GM12878 (cell line): ENCODE data around the gene IL3.

ENCODE experiments used
- CBX3 ChIP-seq: fragments of 200-600 bp; sonication (generic); IDR thresholded peaks from 2 replicates; pipeline ENCODE4 v1.6.1; 2016; ENCODE audit warnings: low read depth, borderline replicate concordance
- CREB1 ChIP-seq: IDR thresholded peaks from 2 replicates; pipeline ENCODE4 v1.6.1; 2012; ENCODE audit warnings: low read depth, mild to moderate bottlenecking, inconsistent platforms
- EP300 ChIP-seq, 2 experiments: fragments of 150-350 bp in 1 of 2; IDR thresholded peaks; 2 replicates each; pipeline ENCODE4 v1.6.1; 2011 to 2012; ENCODE audit warnings: low read depth in 2 of 2, low read length in 2 of 2, borderline replicate concordance in 1 of 2, improper control_type of control experiment in 1 of 2, inconsistent platforms in 1 of 2; ENCODE audit not compliant: control insufficient read depth in 1 of 2
- EZH2 ChIP-seq: IDR thresholded peaks from 2 replicates; pipeline ENCODE4 v1.6.1; 2012; ENCODE audit warnings: low read depth, mild to moderate bottlenecking, control low read depth, inconsistent platforms, low read length, borderline replicate concordance; ENCODE audit not compliant: control insufficient read depth
- HDGF ChIP-seq: fragments of 450-650 bp; IDR thresholded peaks from 2 replicates; pipeline ENCODE4 v1.6.1; 2016; ENCODE audit warnings: antibody characterized with exemption
- JUNB ChIP-seq: IDR thresholded peaks from 2 replicates; pipeline ENCODE4 v1.6.1; 2016; ENCODE audit warnings: antibody characterized with exemption, mild to moderate bottlenecking
- POLR2A ChIP-seq: IDR thresholded peaks from 2 replicates; pipeline ENCODE4 v1.6.1; 2011; ENCODE audit warnings: low read depth, mild to moderate bottlenecking, low read length
- POLR2AphosphoS2 ChIP-seq: IDR thresholded peaks from 2 replicates; pipeline ENCODE4 v1.6.1; 2011; ENCODE audit warnings: low read depth, mild to moderate bottlenecking, low read length, improper control_type of control experiment, moderate library complexity
- SIN3A ChIP-seq: IDR thresholded peaks from 2 replicates; pipeline ENCODE4 v1.6.1; 2012; ENCODE audit warnings: low read depth, low read length, improper control_type of control experiment
- SUZ12 ChIP-seq: fragments of 200-600 bp; sonication (generic); IDR thresholded peaks from one replicate; pipeline ENCODE4 v1.6.1; 2018; ENCODE audit warnings: antibody characterized with exemption, mild to moderate bottlenecking; ENCODE audit not compliant: unreplicated experiment
- TAF1 ChIP-seq: IDR thresholded peaks from 2 replicates; pipeline ENCODE4 v1.6.1; 2011; ENCODE audit warnings: mild to moderate bottlenecking, low read depth, low read length, borderline replicate concordance
- TF ChIP-seq, protein P1 (sequence below): fragments of 450-650 bp; IDR thresholded peaks from 2 replicates; pipeline ENCODE4 v1.6.1; 2018; ENCODE audit warnings: borderline replicate concordance, mild to moderate bottlenecking; ENCODE audit not compliant: partially characterized antibody
- TF ChIP-seq, protein P2 (sequence below): IDR thresholded peaks from 2 replicates; pipeline ENCODE4 v1.6.1; 2012; ENCODE audit warnings: low read depth, low read length, improper control_type of control experiment
- TF ChIP-seq, protein P3 (sequence below), 3 experiments: IDR thresholded peaks in 2 of 3; conservative IDR thresholded peaks in 1 of 3; 2 replicates each; pipeline ENCODE4 v1.5.1; 2011; ENCODE audit warnings: low read depth in 3 of 3, low read length in 3 of 3, mild to moderate bottlenecking in 3 of 3, control low read depth in 2 of 3, moderate library complexity in 2 of 3, inconsistent platforms in 1 of 3, mixed read lengths in 1 of 3; ENCODE audit not compliant: control insufficient read depth in 2 of 3, insufficient read depth in 1 of 3; ENCODE audit errors: extremely low read depth in 1 of 3

DNA sequence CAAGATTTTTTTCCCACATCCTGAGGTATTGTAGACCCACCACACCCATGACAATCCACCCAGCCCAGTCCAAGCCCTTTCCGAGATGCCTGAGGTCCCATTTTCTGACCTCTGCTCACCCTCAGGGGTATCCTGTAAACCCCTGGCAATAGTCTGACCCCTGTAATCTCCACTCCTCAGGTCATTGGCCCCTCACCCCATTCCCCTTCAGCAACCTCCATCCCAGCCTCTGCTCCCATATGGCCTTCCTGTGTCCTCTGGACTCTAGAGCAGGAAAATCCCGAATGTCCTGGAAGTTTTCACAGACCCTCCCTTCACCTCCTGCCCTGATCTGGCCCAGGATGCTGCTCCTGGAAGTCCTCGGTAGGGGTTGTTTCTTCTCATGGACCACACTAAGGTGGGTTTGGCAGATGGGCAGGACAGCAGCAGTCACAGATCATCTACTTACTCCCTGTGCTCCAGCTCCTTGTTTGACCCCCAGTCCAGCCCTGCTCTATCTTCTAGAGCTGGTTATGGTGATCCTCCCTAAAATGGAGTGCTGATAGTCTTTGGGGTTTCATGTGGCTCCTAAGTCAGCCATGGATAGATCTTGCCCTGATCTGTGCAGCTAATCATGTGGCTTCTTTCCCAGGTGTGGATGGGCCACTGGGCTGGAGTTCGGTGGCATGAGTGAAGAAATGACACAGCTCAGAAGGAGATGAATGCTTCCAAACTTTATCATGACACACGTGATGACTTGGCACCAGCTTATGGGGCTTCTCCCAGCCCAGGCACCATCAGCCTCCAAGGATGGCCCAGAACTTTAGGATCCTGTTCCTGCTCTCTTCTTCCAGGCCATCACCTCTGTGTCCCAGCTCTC is 37.0 kb upstream of the IL3 start:
- TF ChIP-seq, protein P1, sequence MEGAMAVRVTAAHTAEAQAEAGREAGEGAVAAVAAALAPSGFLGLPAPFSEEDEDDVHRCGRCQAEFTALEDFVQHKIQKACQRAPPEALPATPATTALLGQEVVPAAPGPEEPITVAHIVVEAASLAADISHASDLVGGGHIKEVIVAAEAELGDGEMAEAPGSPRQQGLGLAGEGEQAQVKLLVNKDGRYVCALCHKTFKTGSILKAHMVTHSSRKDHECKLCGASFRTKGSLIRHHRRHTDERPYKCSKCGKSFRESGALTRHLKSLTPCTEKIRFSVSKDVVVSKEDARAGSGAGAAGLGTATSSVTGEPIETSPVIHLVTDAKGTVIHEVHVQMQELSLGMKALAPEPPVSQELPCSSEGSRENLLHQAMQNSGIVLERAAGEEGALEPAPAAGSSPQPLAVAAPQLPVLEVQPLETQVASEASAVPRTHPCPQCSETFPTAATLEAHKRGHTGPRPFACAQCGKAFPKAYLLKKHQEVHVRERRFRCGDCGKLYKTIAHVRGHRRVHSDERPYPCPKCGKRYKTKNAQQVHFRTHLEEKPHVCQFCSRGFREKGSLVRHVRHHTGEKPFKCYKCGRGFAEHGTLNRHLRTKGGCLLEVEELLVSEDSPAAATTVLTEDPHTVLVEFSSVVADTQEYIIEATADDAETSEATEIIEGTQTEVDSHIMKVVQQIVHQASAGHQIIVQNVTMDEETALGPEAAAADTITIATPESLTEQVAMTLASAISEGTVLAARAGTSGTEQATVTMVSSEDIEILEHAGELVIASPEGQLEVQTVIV = no peak
- TF ChIP-seq CBX3 (no peak), HDGF (no peak), SUZ12 (no peak), SIN3A (no peak), JUNB (no peak), EP300 (IDR thresholded peaks at IDR 0.05; ENCODE audit: borderline replicate concordance in 1 of 2, control insufficient read depth in 1 of 2, low read depth in 2 of 2, low read length in 2 of 2) (no peak), POLR2A (no peak), TAF1 (no peak), EZH2 (no peak), CREB1 (no peak), POLR2AphosphoS2 (no peak)
- TF ChIP-seq, protein P2, sequence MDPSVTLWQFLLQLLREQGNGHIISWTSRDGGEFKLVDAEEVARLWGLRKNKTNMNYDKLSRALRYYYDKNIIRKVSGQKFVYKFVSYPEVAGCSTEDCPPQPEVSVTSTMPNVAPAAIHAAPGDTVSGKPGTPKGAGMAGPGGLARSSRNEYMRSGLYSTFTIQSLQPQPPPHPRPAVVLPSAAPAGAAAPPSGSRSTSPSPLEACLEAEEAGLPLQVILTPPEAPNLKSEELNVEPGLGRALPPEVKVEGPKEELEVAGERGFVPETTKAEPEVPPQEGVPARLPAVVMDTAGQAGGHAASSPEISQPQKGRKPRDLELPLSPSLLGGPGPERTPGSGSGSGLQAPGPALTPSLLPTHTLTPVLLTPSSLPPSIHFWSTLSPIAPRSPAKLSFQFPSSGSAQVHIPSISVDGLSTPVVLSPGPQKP = no peak
- TF ChIP-seq, protein P3, sequence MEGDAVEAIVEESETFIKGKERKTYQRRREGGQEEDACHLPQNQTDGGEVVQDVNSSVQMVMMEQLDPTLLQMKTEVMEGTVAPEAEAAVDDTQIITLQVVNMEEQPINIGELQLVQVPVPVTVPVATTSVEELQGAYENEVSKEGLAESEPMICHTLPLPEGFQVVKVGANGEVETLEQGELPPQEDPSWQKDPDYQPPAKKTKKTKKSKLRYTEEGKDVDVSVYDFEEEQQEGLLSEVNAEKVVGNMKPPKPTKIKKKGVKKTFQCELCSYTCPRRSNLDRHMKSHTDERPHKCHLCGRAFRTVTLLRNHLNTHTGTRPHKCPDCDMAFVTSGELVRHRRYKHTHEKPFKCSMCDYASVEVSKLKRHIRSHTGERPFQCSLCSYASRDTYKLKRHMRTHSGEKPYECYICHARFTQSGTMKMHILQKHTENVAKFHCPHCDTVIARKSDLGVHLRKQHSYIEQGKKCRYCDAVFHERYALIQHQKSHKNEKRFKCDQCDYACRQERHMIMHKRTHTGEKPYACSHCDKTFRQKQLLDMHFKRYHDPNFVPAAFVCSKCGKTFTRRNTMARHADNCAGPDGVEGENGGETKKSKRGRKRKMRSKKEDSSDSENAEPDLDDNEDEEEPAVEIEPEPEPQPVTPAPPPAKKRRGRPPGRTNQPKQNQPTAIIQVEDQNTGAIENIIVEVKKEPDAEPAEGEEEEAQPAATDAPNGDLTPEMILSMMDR (IDR thresholded peaks at IDR 0.05 in 2 of 3, conservative IDR thresholded peaks at IDR 0.05 in 1 of 3; ENCODE audit: control insufficient read depth in 2 of 3, extremely low read depth in 1 of 3, insufficient read depth in 1 of 3, low read depth in 3 of 3, low read length in 3 of 3) = no peak
